Measurements from ENCODE around the gene HOXA9.

DNA sequence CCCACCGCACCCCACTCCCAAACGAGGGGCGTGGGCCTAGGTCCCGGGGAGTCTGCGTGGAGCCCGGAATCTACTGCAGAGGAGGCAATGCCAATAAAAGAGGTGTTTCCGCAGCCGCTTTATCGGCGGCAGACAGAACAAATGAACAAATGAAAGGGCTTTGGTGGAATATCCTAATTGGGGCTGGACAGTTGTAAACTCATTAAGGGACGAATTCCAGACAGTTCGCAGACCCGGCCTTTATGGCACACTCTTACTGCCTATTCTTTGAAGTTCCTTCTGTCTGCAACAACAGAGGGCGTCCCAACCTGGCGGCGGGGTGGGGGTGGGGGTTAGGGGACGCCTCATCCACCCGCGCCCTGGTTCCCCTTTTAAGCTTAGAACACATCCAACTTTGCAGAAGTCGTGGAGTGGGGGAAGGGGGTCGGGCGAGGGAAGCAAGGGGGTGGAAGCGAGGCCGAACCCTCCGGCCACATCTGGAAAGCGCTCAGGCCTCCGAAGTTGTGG, 4.1 kb downstream of the HOXA9 start:
- TF ChIP-seq POLR2A (IDR thresholded peaks at IDR 0.05; ENCODE audit: borderline replicate concordance, extremely low read depth, insufficient read depth, insufficient read length) (no peak), EZH2phosphoT487 (IDR thresholded peaks at IDR 0.05; ENCODE audit: borderline replicate concordance) (no peak), ZFX (IDR thresholded peaks at IDR 0.05) (no peak), POLR2AphosphoS5 (IDR thresholded peaks at IDR 0.05; ENCODE audit: low read depth, low read length) (no peak), FOSL1 (IDR thresholded peaks at IDR 0.05; ENCODE audit: low read depth) (no peak)
- TF ChIP-seq, protein P1, sequence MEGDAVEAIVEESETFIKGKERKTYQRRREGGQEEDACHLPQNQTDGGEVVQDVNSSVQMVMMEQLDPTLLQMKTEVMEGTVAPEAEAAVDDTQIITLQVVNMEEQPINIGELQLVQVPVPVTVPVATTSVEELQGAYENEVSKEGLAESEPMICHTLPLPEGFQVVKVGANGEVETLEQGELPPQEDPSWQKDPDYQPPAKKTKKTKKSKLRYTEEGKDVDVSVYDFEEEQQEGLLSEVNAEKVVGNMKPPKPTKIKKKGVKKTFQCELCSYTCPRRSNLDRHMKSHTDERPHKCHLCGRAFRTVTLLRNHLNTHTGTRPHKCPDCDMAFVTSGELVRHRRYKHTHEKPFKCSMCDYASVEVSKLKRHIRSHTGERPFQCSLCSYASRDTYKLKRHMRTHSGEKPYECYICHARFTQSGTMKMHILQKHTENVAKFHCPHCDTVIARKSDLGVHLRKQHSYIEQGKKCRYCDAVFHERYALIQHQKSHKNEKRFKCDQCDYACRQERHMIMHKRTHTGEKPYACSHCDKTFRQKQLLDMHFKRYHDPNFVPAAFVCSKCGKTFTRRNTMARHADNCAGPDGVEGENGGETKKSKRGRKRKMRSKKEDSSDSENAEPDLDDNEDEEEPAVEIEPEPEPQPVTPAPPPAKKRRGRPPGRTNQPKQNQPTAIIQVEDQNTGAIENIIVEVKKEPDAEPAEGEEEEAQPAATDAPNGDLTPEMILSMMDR (IDR thresholded peaks at IDR 0.05 in 2 of 3, conservative IDR thresholded peaks at IDR 0.05 in 1 of 3; ENCODE audit: borderline replicate concordance in 1 of 3, insufficient read depth in 1 of 3, low read depth in 2 of 3, low read length in 2 of 3) = no peak; a peak in 1 of 6 replicates
- TF ChIP-seq, protein P2, sequence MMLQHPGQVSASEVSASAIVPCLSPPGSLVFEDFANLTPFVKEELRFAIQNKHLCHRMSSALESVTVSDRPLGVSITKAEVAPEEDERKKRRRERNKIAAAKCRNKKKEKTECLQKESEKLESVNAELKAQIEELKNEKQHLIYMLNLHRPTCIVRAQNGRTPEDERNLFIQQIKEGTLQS (IDR thresholded peaks at IDR 0.05) = no peak
- TF ChIP-seq, protein P3, sequence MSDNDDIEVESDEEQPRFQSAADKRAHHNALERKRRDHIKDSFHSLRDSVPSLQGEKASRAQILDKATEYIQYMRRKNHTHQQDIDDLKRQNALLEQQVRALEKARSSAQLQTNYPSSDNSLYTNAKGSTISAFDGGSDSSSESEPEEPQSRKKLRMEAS (IDR thresholded peaks at IDR 0.05) = no peak
- TF ChIP-seq, protein P4, sequence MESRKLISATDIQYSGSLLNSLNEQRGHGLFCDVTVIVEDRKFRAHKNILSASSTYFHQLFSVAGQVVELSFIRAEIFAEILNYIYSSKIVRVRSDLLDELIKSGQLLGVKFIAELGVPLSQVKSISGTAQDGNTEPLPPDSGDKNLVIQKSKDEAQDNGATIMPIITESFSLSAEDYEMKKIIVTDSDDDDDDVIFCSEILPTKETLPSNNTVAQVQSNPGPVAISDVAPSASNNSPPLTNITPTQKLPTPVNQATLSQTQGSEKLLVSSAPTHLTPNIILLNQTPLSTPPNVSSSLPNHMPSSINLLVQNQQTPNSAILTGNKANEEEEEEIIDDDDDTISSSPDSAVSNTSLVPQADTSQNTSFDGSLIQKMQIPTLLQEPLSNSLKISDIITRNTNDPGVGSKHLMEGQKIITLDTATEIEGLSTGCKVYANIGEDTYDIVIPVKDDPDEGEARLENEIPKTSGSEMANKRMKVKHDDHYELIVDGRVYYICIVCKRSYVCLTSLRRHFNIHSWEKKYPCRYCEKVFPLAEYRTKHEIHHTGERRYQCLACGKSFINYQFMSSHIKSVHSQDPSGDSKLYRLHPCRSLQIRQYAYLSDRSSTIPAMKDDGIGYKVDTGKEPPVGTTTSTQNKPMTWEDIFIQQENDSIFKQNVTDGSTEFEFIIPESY (IDR thresholded peaks at IDR 0.05; ENCODE audit: extremely low read depth, insufficient replicate concordance, low read length) = no peak
- TF ChIP-seq, protein P5, sequence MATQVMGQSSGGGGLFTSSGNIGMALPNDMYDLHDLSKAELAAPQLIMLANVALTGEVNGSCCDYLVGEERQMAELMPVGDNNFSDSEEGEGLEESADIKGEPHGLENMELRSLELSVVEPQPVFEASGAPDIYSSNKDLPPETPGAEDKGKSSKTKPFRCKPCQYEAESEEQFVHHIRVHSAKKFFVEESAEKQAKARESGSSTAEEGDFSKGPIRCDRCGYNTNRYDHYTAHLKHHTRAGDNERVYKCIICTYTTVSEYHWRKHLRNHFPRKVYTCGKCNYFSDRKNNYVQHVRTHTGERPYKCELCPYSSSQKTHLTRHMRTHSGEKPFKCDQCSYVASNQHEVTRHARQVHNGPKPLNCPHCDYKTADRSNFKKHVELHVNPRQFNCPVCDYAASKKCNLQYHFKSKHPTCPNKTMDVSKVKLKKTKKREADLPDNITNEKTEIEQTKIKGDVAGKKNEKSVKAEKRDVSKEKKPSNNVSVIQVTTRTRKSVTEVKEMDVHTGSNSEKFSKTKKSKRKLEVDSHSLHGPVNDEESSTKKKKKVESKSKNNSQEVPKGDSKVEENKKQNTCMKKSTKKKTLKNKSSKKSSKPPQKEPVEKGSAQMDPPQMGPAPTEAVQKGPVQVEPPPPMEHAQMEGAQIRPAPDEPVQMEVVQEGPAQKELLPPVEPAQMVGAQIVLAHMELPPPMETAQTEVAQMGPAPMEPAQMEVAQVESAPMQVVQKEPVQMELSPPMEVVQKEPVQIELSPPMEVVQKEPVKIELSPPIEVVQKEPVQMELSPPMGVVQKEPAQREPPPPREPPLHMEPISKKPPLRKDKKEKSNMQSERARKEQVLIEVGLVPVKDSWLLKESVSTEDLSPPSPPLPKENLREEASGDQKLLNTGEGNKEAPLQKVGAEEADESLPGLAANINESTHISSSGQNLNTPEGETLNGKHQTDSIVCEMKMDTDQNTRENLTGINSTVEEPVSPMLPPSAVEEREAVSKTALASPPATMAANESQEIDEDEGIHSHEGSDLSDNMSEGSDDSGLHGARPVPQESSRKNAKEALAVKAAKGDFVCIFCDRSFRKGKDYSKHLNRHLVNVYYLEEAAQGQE (IDR thresholded peaks at IDR 0.05; ENCODE audit: low read depth) = no peak
